NCI-H510A (cell line): ENCODE results near the gene ABCB11.

ENCODE experiments used
- DNase-seq: peaks from one replicate; lab custom pipeline; 2025; lab: John Stamatoyannopoulos, UW

The ABCB11 gene

GRCh38 chr2:168974428-168974827 is 56.7 kb downstream of the ABCB11 start:
- DNase-seq = no peak

- no peak for DNase-seq
Observed at GRCh38 chr2:168971261-168971660, 59.9 kb downstream of the ABCB11 start.

GRCh38 chr2:168970711-168971233 is 60.4 kb downstream of the ABCB11 start:
- no peak for DNase-seq

- no peak for DNase-seq
Observed at GRCh38 chr2:168969865-168970264, 61.3 kb downstream of the ABCB11 start.

GRCh38 chr2:168968342-168968741 is 62.8 kb downstream of the ABCB11 start:
- DNase-seq = no peak

- no peak for DNase-seq
Observed at GRCh38 chr2:168964251-168964807, 66.8 kb downstream of the ABCB11 start.

- DNase-seq = no peak
Observed at GRCh38 chr2:168962636-168963035, 68.5 kb downstream of the ABCB11 start.

GRCh38 chr2:168961450-168962229 is 69.5 kb downstream of the ABCB11 start:
- DNase-seq = peak; percentile 6

- DNase-seq = no peak
Observed at GRCh38 chr2:168956392-168956791, 74.7 kb downstream of the ABCB11 start.

GRCh38 chr2:168955321-168955720 is 75.8 kb downstream of the ABCB11 start:
- no peak for DNase-seq

- no peak for DNase-seq
Observed at GRCh38 chr2:168954256-168954655, 76.9 kb downstream of the ABCB11 start.

GRCh38 chr2:168952424-168952823 is 78.7 kb downstream of the ABCB11 start:
- no peak for DNase-seq

- no peak for DNase-seq
Observed at GRCh38 chr2:168951871-168952270, 79.3 kb downstream of the ABCB11 start.

- no peak for DNase-seq
Observed at GRCh38 chr2:168949324-168949723, 81.8 kb downstream of the ABCB11 start.

- no peak for DNase-seq
Observed at GRCh38 chr2:168948621-168949212, 82.4 kb downstream of the ABCB11 start.

GRCh38 chr2:168945508-168945907 is 85.6 kb downstream of the ABCB11 start:
- no peak for DNase-seq

GRCh38 chr2:168944065-168944464 is 87.1 kb downstream of the ABCB11 start:
- no peak for DNase-seq

- DNase-seq = no peak
Observed at GRCh38 chr2:168941297-168941696, 89.8 kb downstream of the ABCB11 start.

GRCh38 chr2:168939918-168940317 is 91.2 kb downstream of the ABCB11 start:
- DNase-seq = no peak

GRCh38 chr2:168939061-168939460 is 92.1 kb downstream of the ABCB11 start:
- no peak for DNase-seq

- no peak for DNase-seq
Observed at GRCh38 chr2:168935810-168936581, 95.1 kb downstream of the ABCB11 start.

GRCh38 chr2:168934826-168935225 is 96.3 kb downstream of the ABCB11 start:
- DNase-seq = no peak
